Measurements from ENCODE around the gene GPSM1.
A peak's percentile ranks its signal among the peaks of the same experiment; 100 is the strongest.

Gene GPSM1

GRCh38 chr9:136335296-136336155 lies 8.2 kb downstream of the GPSM1 start:
- no peak for DNase-seq

- DNase-seq, result no peak
These were observed 9.0 kb downstream of the GPSM1 start for GRCh38 chr9:136336156-136336870.

GRCh38 chr9:136336881-136337280 lies 9.5 kb downstream of the GPSM1 start:
- DNase-seq, result no peak

- DNase-seq, result no peak
These were observed 10.4 kb downstream of the GPSM1 start for GRCh38 chr9:136337416-136338395.

- DNase-seq, result no peak
These were observed 11.2 kb downstream of the GPSM1 start for GRCh38 chr9:136338511-136338910.

- peak; percentile 26 to 53 for DNase-seq
These were observed 12.0 kb downstream of the GPSM1 start for GRCh38 chr9:136339173-136339957.

- DNase-seq, result no peak
These were observed 12.6 kb downstream of the GPSM1 start for GRCh38 chr9:136339958-136340310.

- no peak for DNase-seq
These were observed 13.2 kb downstream of the GPSM1 start for GRCh38 chr9:136340356-136341041.

- DNase-seq, result no peak
These were observed 13.8 kb downstream of the GPSM1 start for GRCh38 chr9:136341042-136341655.

- DNase-seq, result no peak
These were observed 14.4 kb downstream of the GPSM1 start for GRCh38 chr9:136341769-136342168.

- no peak for DNase-seq
These were observed 15.1 kb downstream of the GPSM1 start for GRCh38 chr9:136342181-136343120.

- DNase-seq, result no peak
These were observed 16.0 kb downstream of the GPSM1 start for GRCh38 chr9:136343121-136343883.

GRCh38 chr9:136343884-136344269 lies 16.5 kb downstream of the GPSM1 start:
- no peak for DNase-seq

- no peak for DNase-seq
These were observed 17.4 kb downstream of the GPSM1 start for GRCh38 chr9:136344544-136345280.

- DNase-seq, result no peak
These were observed 18.2 kb downstream of the GPSM1 start for GRCh38 chr9:136345281-136346156.

GRCh38 chr9:136346157-136346481 lies 18.8 kb downstream of the GPSM1 start:
- no peak for DNase-seq

GRCh38 chr9:136346927-136347465 lies 19.7 kb downstream of the GPSM1 start:
- DNase-seq, result no peak

All from AML-193 (cell line).